GM12873 (cell line): ENCODE data around the gene VGLL3.

Experiments
- CTCF ChIP-seq: IDR thresholded peaks from 2 replicates; pipeline ENCODE4 v1.5.1; 2012; ENCODE audit warnings: low read depth, mild to moderate bottlenecking, moderate library complexity, low read length, control low read depth; ENCODE audit not compliant: insufficient read depth; ENCODE audit errors: missing control alignments

VGLL3 gene

GRCh38 chr3:86990734-86991481, at the start of gene VGLL3:
TSS of gene VGLL3 (minus strand) at chr3:86991149. CDS start at chr3:86990743, 406 bp downstream.
- no peak for TF ChIP-seq CTCF

GRCh38 chr3:87037652-87038051, 46.7 kb upstream of the VGLL3 start:
- no peak for TF ChIP-seq CTCF

- TF ChIP-seq CTCF = no peak
Observed at GRCh38 chr3:87036671-87037070, 45.7 kb upstream of the VGLL3 start.

- TF ChIP-seq CTCF = no peak
Observed at GRCh38 chr3:87035339-87035738, 44.4 kb upstream of the VGLL3 start.

- TF ChIP-seq CTCF = no peak
Observed at GRCh38 chr3:87033205-87033604, 42.3 kb upstream of the VGLL3 start.

- TF ChIP-seq CTCF = no peak
Observed at GRCh38 chr3:87025661-87026645, 35.0 kb upstream of the VGLL3 start.

GRCh38 chr3:87009271-87009670, 18.3 kb upstream of the VGLL3 start:
- TF ChIP-seq CTCF = no peak
